ENCODE data around the gene ERF.

ERF gene

GRCh38 chr19:42254089-42254849 is 659 bp downstream of the ERF start:
- in situ Hi-C loops (cut with HindIII; ENCODE audit: low sequenced_read_pairs) = no loop called here

DNA sequence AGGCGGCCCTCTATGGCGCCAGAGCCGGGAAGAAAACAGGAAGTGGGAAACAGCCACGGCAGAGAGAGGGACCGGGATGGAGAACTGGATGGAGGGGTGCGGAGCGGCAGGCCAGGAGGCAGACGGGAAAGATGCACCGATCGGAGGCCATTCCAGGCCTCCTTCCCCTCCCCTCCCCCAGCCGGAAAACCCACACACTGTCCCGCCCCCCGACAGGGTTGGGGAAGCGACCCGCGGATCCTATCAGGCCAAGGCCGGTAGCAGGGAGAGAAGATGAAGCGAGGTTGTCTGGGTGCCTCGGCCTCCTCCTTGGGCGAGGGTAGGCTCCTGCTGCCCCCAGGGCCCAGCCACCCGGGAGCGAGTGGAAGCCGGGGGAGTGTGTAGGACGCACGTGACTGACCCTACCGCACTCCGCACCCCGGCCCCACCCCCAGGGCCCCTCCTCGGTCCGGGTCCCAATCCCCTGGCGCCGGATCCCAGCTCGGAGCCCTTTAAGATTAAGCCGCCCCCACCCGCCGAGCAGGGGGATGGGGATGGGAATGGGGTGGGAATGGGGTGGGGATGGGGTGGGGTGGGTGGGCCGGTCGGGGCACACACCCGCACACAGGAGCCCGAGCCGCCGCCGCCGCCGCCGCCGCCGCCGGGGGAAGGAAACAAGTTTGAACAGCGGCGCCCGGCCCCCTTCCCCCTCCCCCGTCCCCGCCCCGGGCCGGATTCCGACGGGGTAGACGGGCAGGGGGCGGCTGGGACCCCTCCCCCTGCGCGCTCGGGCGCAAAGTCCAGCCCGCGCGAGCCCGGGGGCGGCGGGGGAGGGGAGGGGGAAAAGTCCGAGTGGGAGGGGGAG is 1.5 kb downstream of the ERF start:
- in situ Hi-C loops (cut with HindIII; ENCODE audit: low sequenced_read_pairs) = no loop called here

GRCh38 chr19:42252365-42253244 is 2.3 kb downstream of the ERF start:
- in situ Hi-C loops (cut with HindIII; ENCODE audit: low sequenced_read_pairs) = no loop called here

- in situ Hi-C loops (cut with HindIII; ENCODE audit: low sequenced_read_pairs) = no loop called here
Measured at GRCh38 chr19:42251572-42252358, 3.2 kb downstream of the ERF start.

DNA sequence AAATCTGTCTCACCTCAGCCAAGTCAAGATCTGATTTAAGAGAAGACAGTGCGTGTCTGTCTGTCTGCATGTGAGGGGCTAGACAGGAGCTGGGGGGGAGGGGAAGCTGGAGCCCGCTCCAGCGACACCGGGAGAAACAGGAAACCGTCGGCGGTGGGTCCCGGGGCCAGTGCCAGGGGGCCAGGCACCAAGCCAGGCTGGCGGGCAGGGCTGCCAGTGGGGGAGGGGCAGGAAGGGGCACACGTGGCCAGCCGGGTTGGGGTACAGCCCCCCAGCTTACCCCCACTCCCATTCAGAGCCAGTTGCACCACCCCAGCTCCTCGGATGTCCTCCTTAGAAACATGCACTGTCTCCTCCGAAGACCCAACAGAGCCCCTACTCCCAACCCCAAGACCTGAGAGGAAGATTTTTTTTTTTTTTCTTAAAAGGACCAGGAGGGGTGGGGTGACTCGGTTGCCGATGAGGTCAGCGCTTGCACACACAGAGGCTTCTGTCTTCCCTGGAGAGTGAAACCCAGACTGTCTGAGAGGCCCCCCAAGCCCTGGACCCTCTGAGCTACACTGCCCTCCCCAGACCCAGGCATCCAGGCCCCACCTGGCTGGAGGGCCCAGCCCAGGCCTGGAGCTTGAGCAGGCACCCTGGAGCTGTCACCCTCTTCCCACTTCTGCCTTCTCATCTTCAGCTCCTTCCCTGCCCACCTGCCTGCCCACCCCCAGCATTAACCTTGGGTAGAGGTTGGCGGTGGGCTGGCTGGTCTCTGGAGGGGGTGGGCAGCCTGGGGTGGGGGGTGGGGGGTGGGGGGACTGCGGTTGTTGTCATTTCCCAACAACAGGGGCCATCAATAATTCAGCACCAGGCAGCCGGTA is 4.0 kb downstream of the ERF start:
- in situ Hi-C loops (cut with HindIII; ENCODE audit: low sequenced_read_pairs) = no loop called here

- in situ Hi-C loops (cut with HindIII; ENCODE audit: low sequenced_read_pairs) = no loop called here
Measured at GRCh38 chr19:42250183-42250665, 4.7 kb downstream of the ERF start.

GRCh38 chr19:42249769-42250168 is 5.2 kb downstream of the ERF start:
- in situ Hi-C loops (cut with HindIII; ENCODE audit: low sequenced_read_pairs) = no loop called here

- in situ Hi-C loops (cut with HindIII; ENCODE audit: low sequenced_read_pairs) = no loop called here
Measured at GRCh38 chr19:42249149-42249750, 5.7 kb downstream of the ERF start.

DNA sequence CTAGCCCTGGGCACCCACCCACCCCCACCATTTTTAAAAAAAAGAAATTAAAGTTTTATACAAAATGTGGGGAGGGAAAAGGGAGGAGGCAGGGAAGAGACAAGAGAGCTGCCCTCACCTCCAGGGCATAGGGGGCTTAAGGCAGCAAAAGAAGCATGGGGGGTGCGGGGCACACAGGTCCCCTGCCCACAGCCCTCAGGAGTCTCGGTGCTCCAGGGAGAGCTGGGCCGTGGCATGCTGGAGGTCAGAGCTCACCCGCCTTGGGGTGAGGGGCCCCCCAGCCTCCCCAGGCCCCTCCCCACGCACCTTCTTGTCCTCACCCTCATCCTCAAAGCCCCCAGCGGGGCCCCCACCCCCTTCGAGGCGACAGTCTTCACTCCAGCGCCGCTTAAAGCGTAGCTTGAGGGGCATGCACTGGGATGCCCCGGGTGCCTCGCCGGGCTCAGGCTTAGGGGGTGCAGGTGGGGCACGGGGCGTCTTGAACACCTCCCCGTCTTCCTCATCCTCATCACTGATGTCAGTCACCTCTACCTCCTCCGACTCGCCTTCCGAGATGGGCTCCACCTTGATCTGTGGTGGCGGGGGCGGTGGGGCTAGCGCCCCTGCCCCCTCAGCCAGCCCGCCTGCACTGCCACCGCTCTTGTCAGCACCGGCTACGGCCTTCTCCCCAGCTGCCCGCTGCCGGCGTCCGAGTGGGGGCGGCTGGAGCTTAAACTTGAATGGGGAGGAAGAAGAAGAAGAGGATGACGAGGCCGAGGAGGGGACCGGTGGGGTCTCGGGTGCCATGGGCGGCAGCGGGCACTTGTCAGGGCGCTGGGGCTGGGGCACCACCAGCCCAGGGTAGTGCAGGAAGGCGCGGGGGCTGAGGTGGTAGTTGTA is 6.4 kb downstream of the ERF start:
- in situ Hi-C loops (cut with HindIII; ENCODE audit: low sequenced_read_pairs) = no loop called here

GRCh38 chr19:42247640-42248199 is 7.2 kb downstream of the ERF start:
- in situ Hi-C loops (cut with HindIII; ENCODE audit: low sequenced_read_pairs) = no loop called here

DNA sequence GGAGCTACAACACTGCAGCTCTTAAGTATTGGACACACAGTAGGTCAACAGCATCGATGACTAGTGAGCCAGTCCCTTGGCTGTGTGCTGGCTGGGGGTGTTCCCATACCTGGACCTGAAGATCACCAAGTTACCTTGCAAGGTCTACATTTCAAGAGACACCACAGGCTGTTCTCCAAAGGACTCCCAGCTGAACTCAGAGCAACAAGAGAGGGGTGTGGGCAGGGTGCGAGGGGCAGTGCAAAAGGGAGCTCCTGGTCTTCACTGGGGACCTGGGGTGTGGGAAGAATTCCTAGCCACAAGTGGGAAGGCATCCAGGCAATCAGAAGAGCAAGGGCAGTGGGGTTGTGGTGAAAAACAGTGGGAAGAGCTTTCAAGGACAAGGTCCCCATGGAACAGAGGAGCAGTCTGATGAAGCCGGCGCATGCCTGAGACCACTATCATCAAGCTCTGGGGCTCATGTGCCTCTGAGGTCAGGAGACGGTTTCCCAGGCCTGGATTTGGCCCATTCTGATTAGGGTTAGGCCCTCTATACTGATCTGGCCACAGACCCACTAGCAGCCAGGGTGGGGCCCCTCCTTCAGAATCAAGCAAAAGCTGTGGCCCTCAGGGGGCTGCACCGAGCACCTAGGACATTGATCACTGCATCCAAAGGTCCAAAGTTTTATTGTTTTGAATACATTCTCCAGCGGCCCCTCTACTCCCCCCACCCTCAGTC is 7.8 kb downstream of the ERF start:
- in situ Hi-C loops (cut with HindIII; ENCODE audit: low sequenced_read_pairs) = no loop called here

- in situ Hi-C loops (cut with HindIII; ENCODE audit: low sequenced_read_pairs) = no loop called here
Measured at GRCh38 chr19:42246143-42246921, 8.6 kb downstream of the ERF start.

GRCh38 chr19:42245231-42245630 is 9.7 kb downstream of the ERF start:
- in situ Hi-C loops (cut with HindIII; ENCODE audit: low sequenced_read_pairs) = no loop called here

GRCh38 chr19:42244347-42245220 is 10.3 kb downstream of the ERF start:
- in situ Hi-C loops (cut with HindIII; ENCODE audit: low sequenced_read_pairs) = no loop called here
